MCF 10A (cell line): Measurements from ENCODE around the gene DCST2. TPM values are rescaled to one million over a fixed set of nuclear protein-coding genes. Genes with fewer than 3 reads are reported as not detected.
A peak's percentile ranks its signal among the peaks of the same experiment; 100 is the strongest.

ENCODE experiments used
- BruUV-seq: library from RNA; stranded (reverse); fragments of 400-500 nt; replicated peaks from 2 replicates; lab custom pipeline; 2021; lab: Mats Ljungman, UMichigan
- CTCF ChIA-PET: fragments of 300-600 bp; sonication (Branson Sonifier 250); formaldehyde crosslinking; extraction: SDS; loops from one replicate; lab custom pipeline; 2021; ENCODE audit warnings: antibody characterized with exemption, inconsistent platforms; lab: Yijun Ruan, JAX
- POLR2A ChIA-PET: fragments of 300-600, 350-650 bp; sonication (Branson Sonifier 250); formaldehyde crosslinking; extraction: SDS; loops from one replicate; lab custom pipeline; 2020; ENCODE audit warnings: antibody characterized with exemption, inconsistent platforms; lab: Yijun Ruan, JAX
- DNase-seq: peaks from one replicate; pipeline ENCODE4 v3.0.0-alpha.2; 2018; ENCODE audit not compliant: unreplicated experiment
- H3K27ac Mint-ChIP-seq: one replicate; pipeline ENCODE4 v1.8.0; 2022; ENCODE audit warnings: mild to moderate bottlenecking, low read depth, mixed read lengths; ENCODE audit not compliant: unreplicated experiment
- H3K27me3 Mint-ChIP-seq: one replicate; pipeline ENCODE4 v1.8.0; 2022; ENCODE audit warnings: mixed read lengths; ENCODE audit not compliant: insufficient read depth, unreplicated experiment
- H3K36me3 Mint-ChIP-seq: one replicate; pipeline ENCODE4 v1.8.0; 2022; ENCODE audit warnings: mild to moderate bottlenecking, moderate library complexity, mixed read lengths; ENCODE audit not compliant: insufficient read depth, unreplicated experiment
- H3K4me1 Mint-ChIP-seq: one replicate; pipeline ENCODE4 v1.8.0; 2022; ENCODE audit warnings: mixed read lengths; ENCODE audit not compliant: insufficient read depth, unreplicated experiment
- H3K4me3 Mint-ChIP-seq: one replicate; pipeline ENCODE4 v1.8.0; 2022; ENCODE audit warnings: mild to moderate bottlenecking, moderate library complexity, mixed read lengths; ENCODE audit not compliant: unreplicated experiment
- H3K9me3 Mint-ChIP-seq: one replicate; pipeline ENCODE4 v1.8.0; 2022; ENCODE audit warnings: mixed read lengths; ENCODE audit not compliant: unreplicated experiment
- intact Hi-C: fragments of 100-400 bp; cut with micrococcal nuclease; formaldehyde crosslinking; loops from 2 replicates; pipeline ENCODE4 v1.14.1; 2022
- total RNA-seq: library from RNA; stranded (reverse); gene quantifications from 2 replicates; pipeline ENCODE4 v1.2.3, GENCODE V29; 2022
- TF ChIP-seq, protein P1 (sequence below): fragments of 200-600 bp; IDR thresholded peaks from one replicate; pipeline ENCODE4 v1.8.0; 2022; ENCODE audit warnings: antibody characterized with exemption, mild to moderate bottlenecking; ENCODE audit not compliant: unreplicated experiment

Gene DCST2
- total RNA-seq, 1 experiment from 2014 or later, result 0.91 TPM

DNA sequence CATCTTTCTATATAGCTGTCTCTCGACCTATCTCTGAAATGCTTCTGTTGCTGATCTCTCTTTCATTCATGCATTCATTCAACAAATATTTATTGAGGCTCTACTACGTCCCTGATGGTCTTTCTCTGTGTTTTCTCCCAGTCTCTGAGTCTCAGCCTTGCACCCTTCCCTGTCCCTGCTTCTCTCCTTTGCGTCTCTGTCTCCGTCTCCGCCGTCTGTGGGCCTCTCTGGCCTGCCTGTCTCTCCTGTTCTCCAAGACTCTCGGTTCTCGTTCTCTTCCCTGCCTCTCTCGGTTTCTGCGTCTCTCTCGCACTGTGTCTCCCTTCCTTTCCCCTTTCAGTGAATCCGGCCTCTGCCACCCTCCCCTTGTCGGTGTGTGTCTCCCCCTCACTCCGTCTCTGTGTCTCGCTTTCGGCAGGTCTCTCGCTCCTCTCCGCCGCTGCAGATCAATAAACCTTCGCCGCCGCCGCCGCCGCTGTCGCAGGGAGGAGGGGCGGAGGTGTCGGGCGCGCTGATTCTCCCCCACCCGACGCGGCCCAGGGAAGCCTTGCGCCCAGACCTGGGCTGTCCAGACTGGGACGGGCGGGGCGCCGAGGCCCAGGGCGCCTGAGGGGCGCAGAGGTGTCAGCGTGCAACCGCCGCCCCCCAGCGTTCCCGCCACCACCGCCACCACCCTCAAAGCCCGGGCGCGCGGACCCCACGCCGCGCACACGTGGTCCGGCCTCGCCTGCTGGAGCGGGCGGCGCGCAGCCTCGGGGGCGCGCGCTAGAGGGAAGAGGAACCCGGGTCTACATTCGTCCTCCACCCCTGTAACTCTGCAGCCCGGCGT is 48.1 kb upstream of the DCST2 start:
- no TSS peak for BruUV-seq
- TF ChIP-seq, protein P1, sequence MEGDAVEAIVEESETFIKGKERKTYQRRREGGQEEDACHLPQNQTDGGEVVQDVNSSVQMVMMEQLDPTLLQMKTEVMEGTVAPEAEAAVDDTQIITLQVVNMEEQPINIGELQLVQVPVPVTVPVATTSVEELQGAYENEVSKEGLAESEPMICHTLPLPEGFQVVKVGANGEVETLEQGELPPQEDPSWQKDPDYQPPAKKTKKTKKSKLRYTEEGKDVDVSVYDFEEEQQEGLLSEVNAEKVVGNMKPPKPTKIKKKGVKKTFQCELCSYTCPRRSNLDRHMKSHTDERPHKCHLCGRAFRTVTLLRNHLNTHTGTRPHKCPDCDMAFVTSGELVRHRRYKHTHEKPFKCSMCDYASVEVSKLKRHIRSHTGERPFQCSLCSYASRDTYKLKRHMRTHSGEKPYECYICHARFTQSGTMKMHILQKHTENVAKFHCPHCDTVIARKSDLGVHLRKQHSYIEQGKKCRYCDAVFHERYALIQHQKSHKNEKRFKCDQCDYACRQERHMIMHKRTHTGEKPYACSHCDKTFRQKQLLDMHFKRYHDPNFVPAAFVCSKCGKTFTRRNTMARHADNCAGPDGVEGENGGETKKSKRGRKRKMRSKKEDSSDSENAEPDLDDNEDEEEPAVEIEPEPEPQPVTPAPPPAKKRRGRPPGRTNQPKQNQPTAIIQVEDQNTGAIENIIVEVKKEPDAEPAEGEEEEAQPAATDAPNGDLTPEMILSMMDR, result no peak
- ChIA-PET CTCF (interaction anchor here (0.6 to 2.6 kb wide), 6 partner anchors 25 to 203 kb away, joined by 3 to 16 read pairs (median 3); no protein-coding TSS in a partner anchor), POLR2A (interaction anchor here (0.6 to 3.8 kb wide), 14 partner anchors 18 to 1131 kb away, joined by 3 to 13 read pairs (median 4); partner anchors contain the start of genes ADAM15, EFNA4, FLAD1 and KRTCAP2)
- H3K4me1 Mint-ChIP-seq, result peaks cover 52% of the 10 kb centered on the region
- no peaks in the 10 kb centered on the region for H3K36me3 Mint-ChIP-seq
- H3K27ac Mint-ChIP-seq, result no peak overlapping the region
- intact Hi-C loops, result no loop called here
- no peaks in the 10 kb centered on the region for H3K9me3 Mint-ChIP-seq
- DNase-seq, result no peak
- peaks cover 30% of the 10 kb centered on the region for H3K27me3 Mint-ChIP-seq
- H3K4me3 Mint-ChIP-seq, result peak overlapping the region; percentile 0

DNA sequence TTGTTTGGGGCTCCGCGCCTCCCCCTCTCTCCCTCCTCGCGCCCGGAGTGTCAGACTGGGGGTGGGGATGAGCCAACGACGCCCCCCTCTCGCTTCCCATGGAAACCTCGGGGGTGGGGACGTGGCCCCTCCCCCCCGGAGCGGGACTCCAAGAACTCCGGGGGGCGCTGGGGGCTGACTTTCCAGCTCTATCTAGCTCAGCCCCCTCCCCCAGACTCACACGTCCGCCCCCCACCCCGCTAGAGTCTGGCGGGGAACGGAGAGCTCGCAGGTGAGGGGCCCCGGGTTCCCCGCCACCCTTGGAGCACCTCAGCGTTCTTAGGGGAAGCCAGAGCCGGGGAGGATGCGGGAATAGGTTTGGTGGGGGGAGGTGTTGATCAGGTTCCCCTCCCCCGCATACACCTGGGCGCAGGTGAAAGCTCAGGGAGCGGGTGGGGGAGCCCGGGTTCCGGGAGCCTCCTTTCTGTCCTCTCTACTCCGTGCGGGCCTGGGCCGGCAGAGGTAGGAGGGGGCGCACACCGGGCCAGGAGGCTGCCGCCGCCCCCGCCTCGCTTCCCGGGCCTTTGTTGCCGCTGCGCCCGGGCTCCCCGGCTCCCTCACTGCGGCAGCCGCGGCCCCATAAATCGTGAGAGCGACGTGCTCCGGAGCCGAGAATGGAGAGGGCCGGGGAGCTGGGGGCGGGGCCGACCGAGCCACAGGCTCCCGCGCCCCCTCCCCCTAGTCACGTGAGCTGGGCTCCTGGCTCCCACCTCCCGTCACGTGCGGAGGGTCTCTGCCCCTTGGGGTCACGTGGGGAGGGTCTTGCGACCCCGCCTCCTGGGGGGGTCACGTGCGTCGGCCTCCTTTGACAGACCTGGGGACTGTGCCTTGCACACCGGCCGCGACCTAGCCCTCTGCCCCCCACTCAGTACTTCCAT is 47.0 kb upstream of the DCST2 start:
- POLR2A ChIA-PET, result interaction anchor here (0.6 to 3.8 kb wide), 17 partner anchors 10 to 1132 kb away, joined by 3 to 13 read pairs (median 4); partner anchors contain the start of genes ADAM15, EFNA4, KRTCAP2 and PMF1
- Mint-ChIP-seq H3K4me1 (peaks cover 50% of the 10 kb centered on the region), H3K9me3 (no peaks in the 10 kb centered on the region), H3K36me3 (no peaks in the 10 kb centered on the region), H3K27ac (no peak overlapping the region), H3K27me3 (peaks cover 30% of the 10 kb centered on the region), H3K4me3 (peak overlapping the region; percentile 77)
- intact Hi-C loops, result no loop called here
- DNase-seq, result no peak
- no TSS peak for BruUV-seq
- TF ChIP-seq, protein P1, result no peak
- CTCF ChIA-PET, result interaction anchor here (0.6 to 2.6 kb wide), 8 partner anchors 16 to 202 kb away, joined by 3 to 16 read pairs (median 3); no protein-coding TSS in a partner anchor

DNA sequence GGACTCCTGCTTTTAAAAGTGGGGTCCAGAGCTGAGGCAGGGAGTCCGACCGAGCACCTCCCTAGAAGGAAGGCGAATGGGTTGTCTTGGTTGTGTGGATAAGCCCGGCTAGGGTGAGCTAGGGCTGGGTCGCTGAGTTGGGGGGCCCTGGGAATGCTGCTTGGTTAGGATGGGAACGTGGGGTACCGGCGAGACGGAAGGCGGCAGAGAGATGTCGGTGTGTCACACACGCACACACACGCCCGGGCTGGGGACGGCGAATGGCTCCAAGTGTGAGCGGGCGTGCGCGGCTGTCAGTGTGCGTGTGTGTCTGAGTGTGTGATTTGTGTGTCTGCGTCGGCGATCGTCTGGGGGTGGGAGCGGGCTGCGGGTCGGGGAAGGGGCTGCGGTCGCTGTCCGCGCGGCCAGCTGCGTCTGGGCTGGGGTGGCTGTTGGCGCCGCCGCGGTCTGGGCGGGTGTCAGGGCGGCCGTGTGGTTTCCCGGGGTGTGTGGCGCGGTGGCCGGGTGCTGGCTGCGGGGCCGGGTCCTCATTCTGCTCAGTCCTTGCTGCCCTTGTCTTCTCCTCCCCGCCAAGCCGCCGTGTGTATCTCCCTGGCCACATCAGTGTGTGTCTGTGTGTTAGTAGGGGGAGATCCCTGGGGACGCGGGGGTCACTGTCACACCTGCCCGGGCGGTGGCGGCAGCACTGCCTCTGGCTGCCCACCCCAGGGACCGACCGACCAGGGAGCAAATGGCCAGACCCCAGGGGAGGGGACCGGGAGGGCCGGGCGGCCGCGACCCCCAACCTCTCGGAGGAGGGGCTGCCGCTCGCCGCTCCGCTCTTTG is 46.1 kb upstream of the DCST2 start:
- ChIA-PET CTCF (interaction anchor here (0.6 to 2.6 kb wide), 6 partner anchors 9 to 36 kb away, joined by 3 to 17 read pairs (median 5); no protein-coding TSS in a partner anchor), POLR2A (interaction anchor here (0.7 to 3.8 kb wide), 12 partner anchors 12 to 110 kb away, joined by 3 to 15 read pairs (median 7); partner anchors contain the start of genes ADAM15, EFNA4, KRTCAP2 and SHC1)
- TF ChIP-seq, protein P1, result no peak
- BruUV-seq, result no TSS peak
- intact Hi-C loops, result no loop called here
- no peaks in the 10 kb centered on the region for H3K36me3 Mint-ChIP-seq
- DNase-seq, result no peak
- H3K9me3 Mint-ChIP-seq, result no peaks in the 10 kb centered on the region
- peak overlapping the region; percentile 57 for H3K27ac Mint-ChIP-seq
- H3K27me3 Mint-ChIP-seq, result peaks cover 30% of the 10 kb centered on the region
- H3K4me3 Mint-ChIP-seq, result peak overlapping the region; percentile 77
- peaks cover 46% of the 10 kb centered on the region for H3K4me1 Mint-ChIP-seq
